PC-9 (cell line): Measurements from ENCODE around the gene OR4C5.
"Not testable (repeated sequence)": the region's sequence is repeated elsewhere in the genome, so short reads cannot be mapped to it uniquely, and the experiment has no call there.

Experiments used
- EZH2 ChIP-seq: fragments of 200-600 bp; sonication (generic); IDR thresholded peaks from 2 replicates; pipeline ENCODE4 v1.8.0; 2017; ENCODE audit warnings: antibody characterized with exemption, low read depth
- TF ChIP-seq, protein P1 (sequence below): fragments of 200-600 bp; sonication (generic); conservative IDR thresholded peaks from 2 replicates; pipeline ENCODE4 v1.6.1; 2017; ENCODE audit warnings: mixed run types, antibody characterized with exemption, mild to moderate bottlenecking, moderate library complexity

DNA sequence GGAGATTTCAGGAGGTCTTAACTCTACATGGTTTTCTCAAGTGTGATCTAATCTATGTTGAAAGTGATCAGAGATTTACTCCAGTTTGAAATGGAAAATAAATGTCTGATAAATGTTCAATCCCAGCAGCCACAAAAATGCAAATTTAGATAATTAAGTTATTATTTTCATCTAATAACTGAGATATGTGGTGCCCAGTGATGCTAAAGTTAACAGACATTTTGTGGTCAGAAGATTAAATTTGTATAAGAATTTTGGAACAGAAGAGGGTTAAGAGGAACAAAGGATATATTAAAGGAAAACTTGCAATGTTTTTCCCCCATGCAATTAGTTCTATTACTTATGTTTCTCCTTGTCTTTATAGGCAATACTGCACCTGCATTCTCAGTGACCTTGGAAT, 41.6 kb downstream of the OR4C5 start, which contains the start of gene OR4C3:
- TF ChIP-seq, protein P1, sequence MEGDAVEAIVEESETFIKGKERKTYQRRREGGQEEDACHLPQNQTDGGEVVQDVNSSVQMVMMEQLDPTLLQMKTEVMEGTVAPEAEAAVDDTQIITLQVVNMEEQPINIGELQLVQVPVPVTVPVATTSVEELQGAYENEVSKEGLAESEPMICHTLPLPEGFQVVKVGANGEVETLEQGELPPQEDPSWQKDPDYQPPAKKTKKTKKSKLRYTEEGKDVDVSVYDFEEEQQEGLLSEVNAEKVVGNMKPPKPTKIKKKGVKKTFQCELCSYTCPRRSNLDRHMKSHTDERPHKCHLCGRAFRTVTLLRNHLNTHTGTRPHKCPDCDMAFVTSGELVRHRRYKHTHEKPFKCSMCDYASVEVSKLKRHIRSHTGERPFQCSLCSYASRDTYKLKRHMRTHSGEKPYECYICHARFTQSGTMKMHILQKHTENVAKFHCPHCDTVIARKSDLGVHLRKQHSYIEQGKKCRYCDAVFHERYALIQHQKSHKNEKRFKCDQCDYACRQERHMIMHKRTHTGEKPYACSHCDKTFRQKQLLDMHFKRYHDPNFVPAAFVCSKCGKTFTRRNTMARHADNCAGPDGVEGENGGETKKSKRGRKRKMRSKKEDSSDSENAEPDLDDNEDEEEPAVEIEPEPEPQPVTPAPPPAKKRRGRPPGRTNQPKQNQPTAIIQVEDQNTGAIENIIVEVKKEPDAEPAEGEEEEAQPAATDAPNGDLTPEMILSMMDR: not testable (repeated sequence)
- TF ChIP-seq EZH2: not testable (repeated sequence)
